H9 (cell line): ENCODE data around the gene RNF20. TPM values are rescaled to one million over a fixed set of nuclear protein-coding genes. Genes with fewer than 3 reads are reported as not detected.

Experiments
- DNase-seq: peaks from one replicate; pipeline ENCODE4 v3.0.0-alpha.2; 2017
- H2AFZ ChIP-seq: one replicate; pipeline ENCODE4 v1.6.1; 2013; ENCODE audit warnings: mild to moderate bottlenecking, low read length, control low read depth, moderate library complexity
- H2AK5ac ChIP-seq: 2 replicates; pipeline ENCODE4 v1.6.1; 2013; ENCODE audit warnings: low read length, control low read depth, mixed read lengths; ENCODE audit not compliant: insufficient read length
- H2BK120ac ChIP-seq: one replicate; pipeline ENCODE4 v1.6.1; 2013; ENCODE audit warnings: low read depth, mild to moderate bottlenecking, low read length, control low read depth, inconsistent platforms; ENCODE audit not compliant: poor library complexity, severe bottlenecking
- H2BK12ac ChIP-seq: 2 replicates; pipeline ENCODE4 v1.6.1; 2013; ENCODE audit warnings: low read length, control low read depth, mixed read lengths, low read depth; ENCODE audit not compliant: insufficient read length
- H2BK15ac ChIP-seq: 2 replicates; pipeline ENCODE4 v1.6.1; 2013; ENCODE audit warnings: low read depth, low read length, control low read depth
- H2BK20ac ChIP-seq: one replicate; pipeline ENCODE4 v1.6.1; 2013; ENCODE audit warnings: low read depth, mild to moderate bottlenecking, low read length, control low read depth, inconsistent platforms; ENCODE audit not compliant: poor library complexity, severe bottlenecking
- H2BK5ac ChIP-seq: 2 replicates; pipeline ENCODE4 v1.6.1; 2013; ENCODE audit warnings: low read length, control low read depth, mixed read lengths; ENCODE audit not compliant: insufficient read length
- H3K14ac ChIP-seq: 2 replicates; pipeline ENCODE4 v1.6.1; 2013; ENCODE audit warnings: low read length, control low read depth; ENCODE audit not compliant: insufficient read depth
- H3K18ac ChIP-seq: 2 replicates; pipeline ENCODE4 v1.6.1; 2013; ENCODE audit warnings: low read depth, mild to moderate bottlenecking, mixed read lengths, low read length, control low read depth; ENCODE audit not compliant: insufficient read length
- H3K23ac ChIP-seq: 2 replicates; pipeline ENCODE4 v1.6.1; 2013; ENCODE audit warnings: low read length, control low read depth, mixed read lengths, low read depth; ENCODE audit not compliant: insufficient read length
- H3K23me2 ChIP-seq: 2 replicates; pipeline ENCODE4 v1.6.1; 2013; ENCODE audit warnings: low read depth, mild to moderate bottlenecking, mixed read lengths, low read length, control low read depth; ENCODE audit not compliant: insufficient read length, poor library complexity, severe bottlenecking
- H3K27ac ChIP-seq: 2 replicates; pipeline ENCODE4 v1.5.1; 2013; ENCODE audit warnings: low read length, control low read depth, mixed read lengths, low read depth; ENCODE audit not compliant: insufficient read length
- H3K27me3 ChIP-seq: 2 replicates; pipeline ENCODE4 v1.6.1; 2013; ENCODE audit warnings: low read length, control low read depth, inconsistent platforms; ENCODE audit not compliant: insufficient read depth
- H3K4ac ChIP-seq: 2 replicates; pipeline ENCODE4 v1.6.1; 2013; ENCODE audit warnings: low read depth, mild to moderate bottlenecking, control low read depth, inconsistent platforms, low read length, moderate library complexity
- H3K4me1 ChIP-seq: 2 replicates; pipeline ENCODE4 v1.6.1; 2013; ENCODE audit warnings: low read length, control low read depth, inconsistent platforms; ENCODE audit not compliant: insufficient read depth
- H3K4me2 ChIP-seq: 2 replicates; pipeline ENCODE4 v1.6.1; 2013; ENCODE audit warnings: low read length, control low read depth, mixed read lengths; ENCODE audit not compliant: insufficient read length, insufficient read depth
- H3K56ac ChIP-seq: 2 replicates; pipeline ENCODE4 v1.6.1; 2013; ENCODE audit warnings: low read depth, mild to moderate bottlenecking, mixed read lengths, low read length, control low read depth; ENCODE audit not compliant: insufficient read length
- H3K79me1 ChIP-seq: 2 replicates; pipeline ENCODE4 v1.6.1; 2013; ENCODE audit warnings: low read depth, mild to moderate bottlenecking, moderate library complexity, low read length, control low read depth, inconsistent platforms; ENCODE audit not compliant: insufficient read depth, poor library complexity, severe bottlenecking
- H3K79me2 ChIP-seq: 2 replicates; pipeline ENCODE4 v1.6.1; 2013; ENCODE audit warnings: low read length, control low read depth, inconsistent platforms; ENCODE audit not compliant: insufficient read depth
- H3K9ac ChIP-seq: 2 replicates; pipeline ENCODE4 v1.6.1; 2013; ENCODE audit warnings: low read length, control low read depth, mixed read lengths; ENCODE audit not compliant: insufficient read length; ENCODE audit errors: extremely low read depth
- H3K9me3 ChIP-seq: one replicate; pipeline ENCODE4 v1.6.1; 2013; ENCODE audit warnings: low read depth, low read length, inconsistent platforms; ENCODE audit not compliant: control insufficient read depth
- H3T11ph ChIP-seq: one replicate; pipeline ENCODE4 v1.6.1; 2013; ENCODE audit warnings: mild to moderate bottlenecking, low read length, control low read depth, inconsistent platforms
- H4K20me1 ChIP-seq: one replicate; pipeline ENCODE4 v1.6.1; 2013; ENCODE audit not compliant: control insufficient read depth, insufficient read length, insufficient read depth
- H4K5ac ChIP-seq: 2 replicates; pipeline ENCODE4 v1.6.1; 2013; ENCODE audit warnings: low read depth, mild to moderate bottlenecking, mixed read lengths, low read length, control low read depth; ENCODE audit not compliant: insufficient read length
- H4K8ac ChIP-seq: replicated peaks from 2 replicates; pipeline ENCODE4 v1.6.1; 2013; ENCODE audit warnings: low read length, control low read depth, mixed read lengths, low read depth; ENCODE audit not compliant: insufficient read length
- H4K91ac ChIP-seq: 2 replicates; pipeline ENCODE4 v1.6.1; 2013; ENCODE audit warnings: low read depth, mild to moderate bottlenecking, moderate library complexity, mixed read lengths, low read length, control low read depth; ENCODE audit not compliant: insufficient read length
- H3K27ac Mint-ChIP-seq, 3 experiments: 2 replicates in 2 of 3; 3 replicates in 1 of 3; pipeline ENCODE4 v1.8.0; 2020 to 2021; ENCODE audit warnings: mixed read lengths in 3 of 3, mild to moderate bottlenecking in 1 of 3, moderate library complexity in 1 of 3
- H3K27me3 Mint-ChIP-seq: 2 replicates; pipeline ENCODE4 v1.8.0; 2021; ENCODE audit warnings: low read depth, mild to moderate bottlenecking, moderate library complexity, mixed read lengths
- H3K36me3 Mint-ChIP-seq, 3 experiments: 2 replicates in 2 of 3; 3 replicates in 1 of 3; pipeline ENCODE4 v1.8.0; 2020 to 2021; ENCODE audit warnings: low read depth in 3 of 3, mixed read lengths in 3 of 3; ENCODE audit not compliant: insufficient read depth in 1 of 3
- H3K4me1 Mint-ChIP-seq, 2 experiments: 2 replicates each; pipeline ENCODE4 v1.8.0; 2020; ENCODE audit warnings: mixed read lengths in 2 of 2
- H3K4me3 Mint-ChIP-seq, 2 experiments: 2 replicates in 1 of 2; 3 replicates in 1 of 2; pipeline ENCODE4 v1.8.0; 2020 to 2021; ENCODE audit warnings: mild to moderate bottlenecking in 2 of 2, mixed read lengths in 2 of 2, moderate library complexity in 1 of 2
- H3K9me3 Mint-ChIP-seq, 2 experiments: 2 replicates in 1 of 2; 3 replicates in 1 of 2; pipeline ENCODE4 v1.8.0; 2020; ENCODE audit warnings: mild to moderate bottlenecking in 2 of 2, mixed read lengths in 2 of 2, moderate library complexity in 1 of 2
- WGBS: extraction: QIAGEN DNeasy Blood & Tissue Kit; methylation state at CpG from one replicate; pipeline ENCODE4 v1.1.7; 2013; ENCODE audit warnings: missing lambda C conversion rate, low lambda C conversion rate, mixed read lengths; ENCODE audit not compliant: insufficient read length; ENCODE audit errors: extremely low coverage; 5-methylcytosine and 5-hydroxymethylcytosine counted together
- total RNA-seq: library from RNA; stranded (reverse); gene quantifications from 2 replicates; pipeline ENCODE4 v1.2.1, GENCODE V29; 2021
- TF ChIP-seq, protein P1 (sequence below): fragments of 200-600 bp; sonication (generic); conservative IDR thresholded peaks from 3 replicates; pipeline ENCODE4 v1.8.0; 2021; ENCODE audit warnings: antibody characterized with exemption, mild to moderate bottlenecking

The RNF20 gene
- total RNA-seq, 1 experiment from 2014 or later, result 48.5 TPM

DNA sequence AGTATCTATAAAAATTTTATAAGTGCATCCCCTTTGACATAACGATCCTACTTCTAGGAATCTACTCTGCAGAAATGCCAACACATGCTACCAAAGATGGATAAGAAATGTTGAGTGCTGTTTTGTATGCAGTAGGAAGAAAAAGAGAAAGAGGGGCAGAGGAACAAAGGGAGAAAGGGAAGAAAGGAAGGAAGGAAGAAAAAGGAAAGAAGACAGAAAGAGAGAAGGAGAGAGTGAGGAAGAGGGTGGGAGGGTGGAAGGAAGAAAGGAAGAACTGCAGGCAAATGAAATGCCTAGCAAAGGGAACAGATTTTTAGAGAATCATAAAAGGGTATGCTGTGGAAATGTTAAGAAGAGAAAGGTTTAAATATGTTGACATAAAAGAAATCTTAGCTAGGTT is 49.6 kb upstream of the RNF20 start:
- no peaks in the 10 kb centered on the region for H3K9me3 Mint-ChIP-seq
- H3K27me3 Mint-ChIP-seq, result peaks cover 12% of the 10 kb centered on the region
- Histone ChIP-seq H4K20me1 (no peaks in the 10 kb centered on the region), H2BK12ac (no peak overlapping the region), H3K4ac (no peak overlapping the region), H3K79me2 (no peaks in the 10 kb centered on the region), H3K27me3 (no peaks in the 10 kb centered on the region), H4K91ac (no peak overlapping the region), H3T11ph (no peak overlapping the region), H2BK15ac (no peak overlapping the region), H2BK5ac (no peak overlapping the region), H3K56ac (no peak overlapping the region), H3K27ac (no peak overlapping the region), H3K4me2 (no peak overlapping the region), H3K23ac (no peak overlapping the region), H3K9ac (no peak overlapping the region), H3K18ac (no peak overlapping the region), H2BK20ac (no peak overlapping the region), H2AK5ac (no peak overlapping the region), H3K4me1 (peaks cover 8% of the 10 kb centered on the region), H2AFZ (no peak overlapping the region), H2BK120ac (no peak overlapping the region), H3K79me1 (no peaks in the 10 kb centered on the region), H3K23me2 (peaks cover 11% of the 10 kb centered on the region), H4K8ac (no peak overlapping the region), H3K9me3 (no peaks in the 10 kb centered on the region), H3K14ac (no peak overlapping the region), H4K5ac (no peak overlapping the region)
- H3K36me3 Mint-ChIP-seq, result peaks cover 0 to 3% (median 0%) of the 10 kb centered on the region in 3 experiments; a peak in 2 of 7 replicates
- H3K4me1 Mint-ChIP-seq, result peaks cover 29 to 35% of the 10 kb centered on the region in 2 experiments
- H3K4me3 Mint-ChIP-seq, result no peak overlapping the region
- H3K27ac Mint-ChIP-seq, result no peak overlapping the region; a peak in 1 of 7 replicates
- no peak for DNase-seq
- TF ChIP-seq, protein P1, sequence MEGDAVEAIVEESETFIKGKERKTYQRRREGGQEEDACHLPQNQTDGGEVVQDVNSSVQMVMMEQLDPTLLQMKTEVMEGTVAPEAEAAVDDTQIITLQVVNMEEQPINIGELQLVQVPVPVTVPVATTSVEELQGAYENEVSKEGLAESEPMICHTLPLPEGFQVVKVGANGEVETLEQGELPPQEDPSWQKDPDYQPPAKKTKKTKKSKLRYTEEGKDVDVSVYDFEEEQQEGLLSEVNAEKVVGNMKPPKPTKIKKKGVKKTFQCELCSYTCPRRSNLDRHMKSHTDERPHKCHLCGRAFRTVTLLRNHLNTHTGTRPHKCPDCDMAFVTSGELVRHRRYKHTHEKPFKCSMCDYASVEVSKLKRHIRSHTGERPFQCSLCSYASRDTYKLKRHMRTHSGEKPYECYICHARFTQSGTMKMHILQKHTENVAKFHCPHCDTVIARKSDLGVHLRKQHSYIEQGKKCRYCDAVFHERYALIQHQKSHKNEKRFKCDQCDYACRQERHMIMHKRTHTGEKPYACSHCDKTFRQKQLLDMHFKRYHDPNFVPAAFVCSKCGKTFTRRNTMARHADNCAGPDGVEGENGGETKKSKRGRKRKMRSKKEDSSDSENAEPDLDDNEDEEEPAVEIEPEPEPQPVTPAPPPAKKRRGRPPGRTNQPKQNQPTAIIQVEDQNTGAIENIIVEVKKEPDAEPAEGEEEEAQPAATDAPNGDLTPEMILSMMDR, result no peak
- WGBS, result no CpG with 5 or more reads among the region's 1 CpG
